ENCODE results near the gene EXOSC10. TPM values are rescaled to one million over a fixed set of nuclear protein-coding genes. Genes with fewer than 3 reads are reported as not detected.
A peak's percentile ranks its signal among the peaks of the same experiment; 100 is the strongest.

Gene EXOSC10
- total RNA-seq = 40.2 and 43.3 TPM in 2 replicates

DNA sequence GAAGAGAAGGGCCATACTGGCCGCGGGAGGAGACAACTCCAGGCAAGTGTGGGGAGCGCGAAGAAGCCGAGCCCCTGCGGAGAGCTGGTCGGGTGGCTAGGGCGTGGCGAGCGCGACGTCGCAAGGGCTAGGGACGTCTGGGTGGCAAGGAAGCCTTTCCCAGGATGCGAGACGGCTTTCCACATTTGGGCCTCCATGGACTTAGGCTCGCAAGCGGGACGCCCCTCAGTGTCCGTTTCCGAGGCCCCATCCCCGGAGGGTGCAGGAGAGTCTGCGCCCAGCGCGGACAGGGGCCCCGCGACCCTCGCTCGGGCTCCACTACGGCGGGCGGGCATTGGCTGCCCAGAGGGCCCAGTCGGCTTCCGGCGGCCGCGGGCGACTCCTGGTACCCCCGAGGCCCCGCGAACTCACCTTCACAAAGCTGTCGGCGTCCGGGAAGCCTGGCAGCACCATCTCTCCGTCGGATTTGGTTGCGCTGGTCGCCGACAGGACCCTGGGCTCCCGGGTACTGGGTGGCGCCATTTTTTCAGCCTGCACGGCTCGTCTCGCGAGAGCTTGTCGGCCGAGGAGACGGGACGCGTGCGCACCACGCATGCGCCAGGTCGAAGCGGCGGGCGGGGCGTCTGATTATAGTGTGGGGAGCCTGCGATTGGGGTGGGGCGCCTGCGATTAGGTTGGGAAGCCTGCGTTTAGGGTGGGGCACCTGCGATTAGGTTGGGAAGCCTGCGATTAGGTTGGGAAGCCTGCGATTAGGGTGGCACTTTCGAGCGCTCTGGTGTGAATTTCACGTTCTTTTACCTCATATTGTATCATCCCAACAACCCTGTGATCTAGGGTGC is at the start of gene EXOSC10:
TSS of gene EXOSC10 (minus strand) at position 560 of the 839 bp plus-strand sequence. CDS start at position 522, 38 bp downstream.
- peak; percentile 68 to 87 for DNase-seq (ENCODE audit: low read depth in 2 of 2)

DNA sequence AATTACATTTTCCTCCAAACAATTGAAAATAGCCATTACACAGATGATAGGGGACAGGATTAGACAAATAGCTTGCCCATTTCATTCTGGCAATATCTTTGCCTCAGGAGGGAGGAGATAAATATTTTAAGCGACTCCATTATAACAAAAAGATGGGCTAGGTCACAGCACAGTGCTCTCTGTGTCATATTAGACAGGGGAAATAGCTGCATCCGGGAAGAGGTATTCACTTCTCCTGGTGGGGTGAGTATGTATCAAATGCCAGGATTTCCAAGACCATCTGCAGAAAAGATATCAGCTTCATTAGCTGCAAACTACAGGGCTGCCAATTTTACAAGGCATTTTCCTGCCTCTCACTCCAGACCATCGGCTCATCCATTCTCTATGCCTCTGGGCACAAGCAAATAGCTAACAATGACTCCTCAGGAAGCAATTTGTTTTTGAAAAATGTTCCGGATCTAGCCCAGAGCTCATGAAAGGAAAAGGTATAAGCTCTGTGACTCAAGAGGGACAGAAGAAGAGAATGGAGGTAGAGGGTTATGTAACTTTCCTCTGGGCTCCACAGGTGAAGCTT is 47.6 kb upstream of the EXOSC10 start:
- DNase-seq (ENCODE audit: low read depth in 2 of 2) = peak; percentile 49 to 71

GRCh38 chr1:11145741-11146140 is 46.1 kb upstream of the EXOSC10 start:
- no peak for DNase-seq (ENCODE audit: low read depth in 2 of 2)

DNA sequence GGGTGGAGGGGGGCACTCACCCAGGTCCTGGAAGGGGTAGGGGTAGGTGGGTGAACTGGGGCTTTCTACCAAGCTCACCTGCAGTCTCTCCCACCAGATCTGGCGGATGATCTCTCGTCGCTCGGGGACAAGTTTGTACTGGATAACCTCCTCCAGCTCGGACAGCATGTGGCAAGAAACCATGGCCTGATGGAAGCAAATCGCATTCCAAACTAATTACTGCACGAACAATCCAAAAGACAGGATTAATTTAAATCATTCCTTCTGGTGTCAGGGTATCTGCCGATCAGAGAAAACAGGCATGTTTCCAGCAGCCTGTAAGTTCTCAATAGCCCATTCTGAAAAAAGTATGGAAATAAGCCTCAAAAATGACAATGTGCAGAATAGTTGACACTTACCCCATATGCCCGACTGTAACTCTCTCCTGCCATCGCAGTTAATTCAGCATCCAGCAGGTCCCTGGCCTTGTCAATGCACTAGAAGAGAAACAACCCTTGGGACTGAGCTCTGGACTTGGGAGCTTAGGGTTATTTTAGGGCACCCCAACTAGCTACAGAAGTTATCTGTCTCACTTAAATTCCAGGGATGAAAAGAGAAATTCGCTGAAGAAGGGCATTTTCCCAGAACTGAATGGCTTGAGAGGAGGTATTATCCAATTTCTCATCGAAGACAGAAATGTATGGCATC is 45.0 kb upstream of the EXOSC10 start:
- DNase-seq (ENCODE audit: low read depth in 2 of 2) = no peak

DNA sequence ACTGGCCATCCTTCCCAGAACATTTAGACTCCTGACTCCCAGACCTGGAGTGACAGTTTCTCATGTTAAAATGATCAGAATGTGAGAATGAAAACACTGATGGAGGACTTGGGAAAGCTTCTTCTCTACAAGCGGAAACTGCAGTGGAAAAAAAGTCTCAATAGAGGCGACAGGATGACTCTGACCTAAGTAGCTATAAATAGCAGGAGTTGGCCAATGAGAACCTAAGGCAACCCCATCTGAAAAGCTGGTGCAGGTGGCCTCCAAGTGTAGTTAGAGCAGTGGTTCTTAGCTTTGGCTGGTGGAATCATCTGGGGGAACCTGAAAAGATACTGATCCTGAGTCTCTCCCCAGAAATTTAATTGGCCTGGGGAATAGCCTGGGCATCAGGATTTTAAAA is 44.2 kb upstream of the EXOSC10 start:
- DNase-seq (ENCODE audit: low read depth in 2 of 2) = peak; percentile 55 to 90

GRCh38 chr1:11143401-11143800 is 43.7 kb upstream of the EXOSC10 start:
- peak; percentile 25 to 62 for DNase-seq (ENCODE audit: low read depth in 2 of 2)

DNA sequence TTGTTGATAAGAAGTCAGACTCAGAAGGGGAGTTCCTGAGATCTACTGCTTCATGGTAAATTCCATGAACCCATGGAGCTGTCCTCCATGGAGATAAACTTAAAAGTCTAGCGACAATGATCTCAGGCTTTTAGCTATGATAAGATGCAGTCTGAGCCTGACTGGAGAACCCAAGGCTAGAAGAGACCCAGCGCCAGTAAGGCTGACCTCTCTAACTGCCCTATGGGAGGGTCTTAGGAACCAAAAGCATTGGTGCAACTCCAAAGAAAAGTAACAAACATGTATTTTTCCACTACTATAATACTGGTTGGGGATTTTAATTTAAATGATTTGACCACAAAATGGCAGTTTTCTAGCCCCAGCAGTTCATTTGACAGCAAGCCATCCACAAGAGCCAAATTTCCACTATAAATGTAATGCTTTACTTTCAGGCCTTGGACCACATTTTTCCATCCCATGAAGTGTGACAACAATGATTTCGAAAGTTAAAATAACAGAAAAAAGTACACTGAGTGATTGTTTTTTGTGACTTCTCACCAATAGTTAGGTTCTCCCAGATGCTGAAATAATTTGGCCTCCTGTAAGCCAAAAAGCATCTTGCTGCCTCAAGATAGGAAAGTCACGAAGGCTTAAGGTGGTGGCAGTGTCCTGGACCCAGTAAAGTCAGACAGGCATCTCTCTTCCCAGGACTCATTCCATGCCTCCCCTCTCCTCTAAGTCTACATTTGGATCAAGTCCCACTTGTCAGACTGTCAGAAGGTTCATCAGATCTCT is 43.1 kb upstream of the EXOSC10 start:
- DNase-seq (ENCODE audit: low read depth in 2 of 2) = peak in 1 of 2 donors; percentile 73

DNA sequence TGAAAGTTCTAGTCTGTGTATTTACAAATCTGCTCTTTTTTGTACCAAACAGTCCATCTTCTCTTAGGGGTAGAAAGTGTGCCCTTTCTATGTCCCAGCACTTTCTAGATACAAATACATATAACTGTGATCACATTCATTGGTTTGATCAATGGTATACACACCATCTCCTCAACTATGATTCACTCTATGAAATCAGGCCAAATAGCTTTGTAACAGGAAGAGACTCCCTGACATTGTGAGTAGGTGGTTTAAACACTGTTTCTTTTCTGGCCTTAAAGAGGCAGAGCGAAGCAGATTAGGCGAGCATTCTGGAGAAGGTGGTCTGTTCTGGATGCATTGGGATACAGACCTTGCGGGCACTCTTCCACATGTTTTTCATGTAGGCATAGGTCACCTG is 39.3 kb upstream of the EXOSC10 start:
- peak; percentile 27 to 63 for DNase-seq (ENCODE audit: low read depth in 2 of 2)

GRCh38 chr1:11138029-11138428 is 38.4 kb upstream of the EXOSC10 start:
- DNase-seq (ENCODE audit: low read depth in 2 of 2) = no peak

DNA sequence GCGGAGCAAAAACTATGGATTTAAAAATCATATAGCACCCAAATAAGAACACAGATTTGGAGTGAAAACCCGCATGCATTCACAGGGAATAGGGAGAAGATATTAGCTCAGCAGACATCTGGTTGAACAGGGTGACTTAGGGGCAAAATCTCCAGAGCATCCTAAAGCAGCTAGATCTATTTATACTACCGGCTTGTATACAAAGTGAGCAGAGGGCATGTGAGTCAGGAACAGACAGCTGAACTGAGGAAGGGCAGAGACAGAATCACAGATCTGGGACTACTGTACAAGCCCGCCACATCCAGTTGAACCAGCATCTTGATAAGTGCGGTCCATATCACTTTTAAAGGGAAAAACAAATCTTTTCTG is 35.2 kb upstream of the EXOSC10 start:
- no peak for DNase-seq (ENCODE audit: low read depth in 2 of 2)

DNA sequence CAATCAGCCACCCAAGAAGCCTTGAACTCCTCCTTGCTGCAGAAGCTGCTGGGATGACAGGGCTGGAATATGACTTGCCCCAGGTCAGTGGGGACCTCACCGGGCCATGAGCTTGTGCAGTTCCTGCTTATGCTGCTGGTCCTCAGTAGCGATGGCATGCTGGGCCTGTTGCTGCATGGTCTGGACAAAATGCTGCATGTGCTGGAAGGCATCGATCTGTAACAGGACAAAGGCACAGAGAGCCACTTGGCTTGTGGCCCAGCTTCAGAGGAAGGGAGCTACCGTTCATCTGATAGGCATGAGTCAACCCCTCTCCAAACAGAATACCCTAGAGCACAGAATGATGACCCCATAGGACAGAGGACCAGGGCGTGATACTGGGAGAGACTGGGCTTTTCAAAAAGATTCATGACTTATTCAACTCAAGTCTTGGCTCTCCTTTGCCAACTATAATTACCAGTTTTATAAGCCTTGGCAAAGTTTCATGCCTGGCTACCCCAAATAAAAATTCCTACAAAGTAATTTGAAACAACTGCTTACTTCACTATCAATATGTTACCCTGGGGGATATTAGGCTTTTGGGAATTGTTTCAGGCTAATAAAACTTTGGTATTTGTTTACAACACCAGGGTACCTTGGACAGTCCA is 34.7 kb upstream of the EXOSC10 start:
- peak; percentile 48 to 73 for DNase-seq (ENCODE audit: low read depth in 2 of 2)

GRCh38 chr1:11132563-11133293 is 33.1 kb upstream of the EXOSC10 start:
- DNase-seq (ENCODE audit: low read depth in 2 of 2) = no peak

- no peak for DNase-seq (ENCODE audit: low read depth in 2 of 2)
These were observed 32.1 kb upstream of the EXOSC10 start for GRCh38 chr1:11131816-11132215.

GRCh38 chr1:11130406-11130805 is 30.7 kb upstream of the EXOSC10 start:
- no peak for DNase-seq (ENCODE audit: low read depth in 2 of 2)

DNA sequence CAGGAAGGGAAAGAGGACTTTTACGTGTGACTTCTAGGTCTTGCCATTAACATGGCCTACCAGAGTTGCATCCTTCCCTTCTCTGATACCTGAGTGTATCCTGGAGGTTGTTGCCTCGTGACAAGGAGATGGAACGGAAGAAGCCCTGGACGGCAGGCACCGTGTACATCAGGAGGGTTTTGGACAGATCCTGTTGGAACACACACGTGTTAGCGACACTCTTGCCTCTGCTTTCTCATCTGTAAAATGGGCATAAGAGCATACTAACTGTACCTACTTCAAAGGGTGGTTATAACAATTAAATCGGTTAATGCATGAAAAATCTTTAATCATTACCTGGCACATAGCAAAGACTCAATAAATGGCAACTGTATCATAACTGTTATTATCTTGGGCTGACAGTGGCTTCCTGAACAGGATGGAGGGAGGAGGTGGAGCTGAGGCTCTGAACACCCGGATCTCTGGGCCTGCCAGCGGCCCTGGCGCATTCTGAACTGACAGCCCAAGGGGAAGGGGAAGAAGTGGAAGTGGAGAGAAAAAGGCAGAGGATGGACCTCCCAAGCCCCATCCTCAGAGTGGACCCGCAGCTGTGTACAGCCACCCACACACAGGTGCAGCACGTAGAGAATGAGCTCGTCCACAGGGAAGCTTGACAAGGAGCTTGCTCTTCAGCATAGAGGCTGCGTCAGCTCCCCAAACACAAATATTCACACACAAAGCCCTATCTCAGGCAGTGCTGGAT is 30.2 kb upstream of the EXOSC10 start:
- DNase-seq (ENCODE audit: low read depth in 2 of 2) = no peak

DNA sequence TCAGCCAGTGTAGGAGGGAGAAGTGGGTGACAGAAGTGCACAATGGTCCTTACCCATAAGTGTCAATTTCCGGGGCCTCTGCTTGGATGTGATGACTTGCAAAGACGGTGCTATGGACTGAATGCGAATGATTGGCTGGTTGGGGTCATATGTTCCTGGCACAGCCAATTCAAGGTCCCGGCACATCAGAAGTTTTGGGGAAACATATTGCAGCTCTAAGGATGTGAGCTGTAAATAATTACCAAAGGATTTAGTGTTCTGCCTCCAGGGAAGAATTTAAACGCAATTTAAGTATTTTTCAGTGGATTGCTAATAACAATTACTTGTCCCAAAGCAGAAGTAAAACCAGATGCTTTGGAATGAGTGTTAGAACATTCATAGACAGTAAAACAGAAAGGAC is 26.9 kb upstream of the EXOSC10 start:
- DNase-seq (ENCODE audit: low read depth in 2 of 2) = no peak

DNA sequence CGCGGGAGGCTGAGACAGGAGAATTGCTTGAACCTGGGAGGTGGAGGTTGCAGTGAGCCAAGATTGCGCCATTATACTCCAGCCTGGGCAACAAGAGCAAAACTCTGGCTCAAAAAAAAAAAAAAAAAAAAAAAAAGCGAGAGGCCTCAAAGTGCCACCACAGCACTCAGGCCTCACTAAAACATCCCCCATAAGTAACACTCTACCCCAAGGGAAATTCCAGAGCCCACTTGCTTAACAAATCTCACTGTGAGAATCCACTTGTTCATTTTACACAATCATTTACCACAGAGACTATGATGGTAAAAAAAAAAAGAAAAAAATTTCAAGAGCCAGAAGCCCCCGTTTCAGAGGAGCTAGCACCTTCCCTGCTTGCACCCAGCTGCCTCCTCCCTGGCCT is 26.3 kb upstream of the EXOSC10 start:
- no peak for DNase-seq (ENCODE audit: low read depth in 2 of 2)

DNA sequence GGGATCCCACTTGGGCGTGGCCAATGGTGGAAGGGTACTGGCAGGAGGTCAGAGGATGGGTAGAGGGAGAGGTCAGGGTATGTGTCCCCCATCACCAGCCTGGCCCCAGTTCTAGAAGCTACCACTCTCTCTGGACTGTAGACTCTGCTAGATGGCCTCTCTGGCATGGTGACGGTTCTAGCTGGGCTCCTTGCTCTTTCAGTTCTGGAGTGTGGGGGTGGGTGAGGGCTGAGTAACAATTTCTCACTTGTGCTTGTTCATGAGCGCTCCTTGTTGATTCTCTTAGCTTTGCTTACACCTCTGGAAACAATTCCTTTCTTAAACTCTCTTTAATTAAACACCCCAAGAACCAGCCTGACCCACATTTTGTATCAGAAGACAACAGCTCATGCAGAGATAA is 25.3 kb upstream of the EXOSC10 start:
- DNase-seq (ENCODE audit: low read depth in 2 of 2) = no peak

- DNase-seq (ENCODE audit: low read depth in 2 of 2) = no peak
These were observed 16.6 kb upstream of the EXOSC10 start for GRCh38 chr1:11116318-11116717.

GRCh38 chr1:11114966-11115365 is 15.3 kb upstream of the EXOSC10 start:
- DNase-seq (ENCODE audit: low read depth in 2 of 2) = no peak

Measured in dermis microvascular lymphatic vessel endothelial cell (primary cell).